Cortex of kidney (tissue), 1 donor: Measurements from ENCODE around the gene SLC9A7.
"Not testable (repeated sequence)": the region's sequence is repeated elsewhere in the genome, so short reads cannot be mapped to it uniquely, and the experiment has no call there.

Experiments used
- DNase-seq: peaks from one replicate; lab custom pipeline; 2025; lab: John Stamatoyannopoulos, UW

Gene SLC9A7

GRCh38 chrX:46758956-46759644 is at the start of gene SLC9A7:
Gene SLC9A7, minus strand, starts transcription at chrX:46759118. Its CDS starts 89 bp downstream, at chrX:46759029.
- DNase-seq: peak; percentile 6

- no peak for DNase-seq
Measured at GRCh38 chrX:46805270-46805669, 46.4 kb upstream of the SLC9A7 start.

GRCh38 chrX:46803140-46803539 is 44.2 kb upstream of the SLC9A7 start:
- DNase-seq: no peak

GRCh38 chrX:46796574-46797191 is 37.8 kb upstream of the SLC9A7 start:
- DNase-seq: no peak

- DNase-seq: no peak
Measured at GRCh38 chrX:46793386-46794143, 34.6 kb upstream of the SLC9A7 start.

- DNase-seq: no peak
Measured at GRCh38 chrX:46792810-46793188, 33.9 kb upstream of the SLC9A7 start.

- DNase-seq: no peak
Measured at GRCh38 chrX:46791927-46792809, 33.2 kb upstream of the SLC9A7 start.

GRCh38 chrX:46788902-46789301 is 30.0 kb upstream of the SLC9A7 start:
- no peak for DNase-seq

GRCh38 chrX:46784437-46784836 is 25.5 kb upstream of the SLC9A7 start:
- DNase-seq: not testable (repeated sequence)

- DNase-seq: no peak
Measured at GRCh38 chrX:46782034-46782433, 23.1 kb upstream of the SLC9A7 start.

GRCh38 chrX:46777971-46778810 is 19.3 kb upstream of the SLC9A7 start:
- DNase-seq: no peak

GRCh38 chrX:46770817-46771163 is 11.9 kb upstream of the SLC9A7 start:
- DNase-seq: no peak

- DNase-seq: no peak
Measured at GRCh38 chrX:46770000-46770816, 11.3 kb upstream of the SLC9A7 start.

GRCh38 chrX:46762963-46763362 is 4.0 kb upstream of the SLC9A7 start:
- DNase-seq: no peak

GRCh38 chrX:46759645-46759974 is 692 bp upstream of the SLC9A7 start:
- no peak for DNase-seq

GRCh38 chrX:46758163-46758955 is 559 bp downstream of the SLC9A7 start:
- DNase-seq: no peak

GRCh38 chrX:46757593-46757992 is 1.3 kb downstream of the SLC9A7 start:
- no peak for DNase-seq

- DNase-seq: no peak
Measured at GRCh38 chrX:46757052-46757451, 1.9 kb downstream of the SLC9A7 start.

- no peak for DNase-seq
Measured at GRCh38 chrX:46755671-46756070, 3.2 kb downstream of the SLC9A7 start.

- DNase-seq: no peak
Measured at GRCh38 chrX:46754586-46755061, 4.3 kb downstream of the SLC9A7 start.
